Measurements from ENCODE around the gene TCEANC2. TPM values are rescaled to one million over a fixed set of nuclear protein-coding genes. Genes with fewer than 3 reads are reported as not detected.

TCEANC2 gene
- total and polyA plus RNA-seq, 2 of the 4 experiments (the other 2 are of a cell fraction) = 2.4 to 3.2 TPM

DNA sequence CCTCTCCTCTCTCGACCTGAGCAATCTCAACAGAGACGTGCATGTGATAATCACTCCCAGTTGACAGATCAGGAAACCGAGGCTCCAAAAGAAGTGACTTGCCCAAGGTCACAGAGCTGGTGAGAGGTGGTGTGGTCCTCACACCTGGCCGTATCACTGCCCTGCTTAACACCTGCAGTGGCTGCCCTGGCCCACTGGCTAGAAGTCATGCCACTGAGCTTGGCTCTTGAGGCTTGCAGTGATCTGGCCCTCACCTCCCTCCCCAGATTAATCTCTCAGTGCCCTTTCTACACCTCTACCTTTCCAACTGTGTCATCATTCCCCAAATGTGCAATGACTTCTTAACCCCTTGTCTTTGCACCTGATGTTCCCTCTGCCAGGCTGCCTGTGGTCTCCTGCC lies 60.6 kb downstream of the TCEANC2 start:
- no peak for ATAC-seq (ENCODE audit: low read depth)
- no peak overlapping the region for H3K18ac ChIP-seq (ENCODE audit: low read depth, low read length)
- H3K4me3 ChIP-seq (ENCODE audit: insufficient read depth, low read depth, low read length) = no peak overlapping the region
- no peak overlapping the region for H4K91ac ChIP-seq (ENCODE audit: insufficient read depth, low read depth, low read length)
- no peak overlapping the region for H2BK120ac ChIP-seq (ENCODE audit: low read depth, low read length)
- DNase-seq = no peak
- CTCF ChIA-PET = interaction anchor here (1.4 to 1.7 kb wide), 2 partner anchors 15 to 32 kb away, joined by 3 to 4 read pairs; no protein-coding TSS in a partner anchor
- no peaks in the 10 kb centered on the region for H3K36me3 ChIP-seq (ENCODE audit: control insufficient read depth, insufficient read depth, low read length)
- H3K23ac ChIP-seq (ENCODE audit: low read depth, low read length) = no peak overlapping the region
- no CpG with 5 or more reads among the region's 4 CpGs for WGBS, 2 experiments (ENCODE audit: extremely low coverage in 2 of 2, insufficient read length in 1 of 2)
- H3K9me1 ChIP-seq (ENCODE audit: insufficient read depth, low read length) = peaks cover 15% of the 10 kb centered on the region
- H4K5ac ChIP-seq (ENCODE audit: low read depth, low read length) = no peak overlapping the region
- no peaks in the 10 kb centered on the region for H3K9me3 ChIP-seq (ENCODE audit: control insufficient read depth, insufficient read depth, low read length)
- H2BK15ac ChIP-seq (ENCODE audit: low read depth, low read length) = no peak overlapping the region
- no peak overlapping the region for H3K4me2 ChIP-seq (ENCODE audit: low read depth, low read length)
- no peak overlapping the region for H2AK5ac ChIP-seq (ENCODE audit: low read depth, low read length)
- dilution Hi-C loops (cut with HindIII; ENCODE audit: low sequenced_read_pairs, unreplicated experiment) (no loop called here), in situ Hi-C loops (cut with MboI; ENCODE audit: low sequenced_read_pairs) (no loop called here), intact Hi-C loops (cut with micrococcal nuclease) (no loop called here)
- H3K56ac ChIP-seq (ENCODE audit: extremely low read depth, insufficient read depth, low read length) = no peak overlapping the region
- POLR2A ChIA-PET (ENCODE audit: unreplicated experiment) = no interaction called here
- H3K27ac ChIP-seq (ENCODE audit: insufficient read depth, low read length) = no peak overlapping the region
- no peak overlapping the region for H2BK20ac ChIP-seq (ENCODE audit: low read depth, low read length)
- H3K4ac ChIP-seq (ENCODE audit: low read depth, low read length) = no peak overlapping the region
- no peak overlapping the region for H2AK9ac ChIP-seq (replicated peaks; ENCODE audit: low read depth, low read length, poor library complexity)
- no peaks in the 10 kb centered on the region for H3K79me1 ChIP-seq (ENCODE audit: low read depth in 1 of 2, low read length in 2 of 2)
- BruUV-seq (replicated peaks) = no TSS peak
- H2BK5ac ChIP-seq (ENCODE audit: low read depth, low read length, poor library complexity, severe bottlenecking) = no peak overlapping the region
- no peak for TF ChIP-seq CEBPB (IDR thresholded peaks at IDR 0.05; ENCODE audit: low read depth, low read length)
- TF ChIP-seq MAFK (IDR thresholded peaks at IDR 0.05; ENCODE audit: low read depth, low read length) = no peak
- no peak for TF ChIP-seq SMC3 (IDR thresholded peaks at IDR 0.05; ENCODE audit: low read depth, low read length)
- no peak for TF ChIP-seq POLR2A (IDR thresholded peaks at IDR 0.05; ENCODE audit: low read depth, low read length)
- no peak for TF ChIP-seq RAD21 (IDR thresholded peaks at IDR 0.05; ENCODE audit: low read length)
- TF ChIP-seq NFE2L2 (IDR thresholded peaks at IDR 0.05; ENCODE audit: low read depth, low read length) = no peak
- TF ChIP-seq, protein P1, sequence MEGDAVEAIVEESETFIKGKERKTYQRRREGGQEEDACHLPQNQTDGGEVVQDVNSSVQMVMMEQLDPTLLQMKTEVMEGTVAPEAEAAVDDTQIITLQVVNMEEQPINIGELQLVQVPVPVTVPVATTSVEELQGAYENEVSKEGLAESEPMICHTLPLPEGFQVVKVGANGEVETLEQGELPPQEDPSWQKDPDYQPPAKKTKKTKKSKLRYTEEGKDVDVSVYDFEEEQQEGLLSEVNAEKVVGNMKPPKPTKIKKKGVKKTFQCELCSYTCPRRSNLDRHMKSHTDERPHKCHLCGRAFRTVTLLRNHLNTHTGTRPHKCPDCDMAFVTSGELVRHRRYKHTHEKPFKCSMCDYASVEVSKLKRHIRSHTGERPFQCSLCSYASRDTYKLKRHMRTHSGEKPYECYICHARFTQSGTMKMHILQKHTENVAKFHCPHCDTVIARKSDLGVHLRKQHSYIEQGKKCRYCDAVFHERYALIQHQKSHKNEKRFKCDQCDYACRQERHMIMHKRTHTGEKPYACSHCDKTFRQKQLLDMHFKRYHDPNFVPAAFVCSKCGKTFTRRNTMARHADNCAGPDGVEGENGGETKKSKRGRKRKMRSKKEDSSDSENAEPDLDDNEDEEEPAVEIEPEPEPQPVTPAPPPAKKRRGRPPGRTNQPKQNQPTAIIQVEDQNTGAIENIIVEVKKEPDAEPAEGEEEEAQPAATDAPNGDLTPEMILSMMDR (conservative IDR thresholded peaks at IDR 0.05; ENCODE audit: low read depth, low read length) = no peak
- no peak for TF ChIP-seq RCOR1 (IDR thresholded peaks at IDR 0.05; ENCODE audit: insufficient replicate concordance, low read length)
- no peak for TF ChIP-seq BHLHE40 (IDR thresholded peaks at IDR 0.05; ENCODE audit: low read depth, low read length)
- TF ChIP-seq ELK1 (IDR thresholded peaks at IDR 0.05; ENCODE audit: borderline replicate concordance, low read depth, low read length) = no peak
- no peak for TF ChIP-seq CHD1 (IDR thresholded peaks at IDR 0.05; ENCODE audit: low read depth, low read length)
- H4K8ac ChIP-seq (ENCODE audit: low read depth in 2 of 2, low read length in 2 of 2) = no peak overlapping the region
- peaks cover 9% of the 10 kb centered on the region for H3K4me1 ChIP-seq (ENCODE audit: control insufficient read depth, insufficient read depth, low read length)
- no peaks in the 10 kb centered on the region for H4K20me1 ChIP-seq (ENCODE audit: insufficient read depth, low read length)
- H2AFZ ChIP-seq (replicated peaks; ENCODE audit: low read length, poor library complexity) = no peak overlapping the region
- H3K14ac ChIP-seq (replicated peaks; ENCODE audit: low read depth, low read length) = no peak overlapping the region
- H3K27me3 ChIP-seq (ENCODE audit: control insufficient read depth, insufficient read depth, low read length) = no peaks in the 10 kb centered on the region; the same call in 1 of the 2 replicates
- H3K9ac ChIP-seq (ENCODE audit: low read depth, low read length) = no peak overlapping the region
